ENCODE data around the gene SSH2.
"Not testable (repeated sequence)": the region's sequence is repeated elsewhere in the genome, so short reads cannot be mapped to it uniquely, and the experiment has no call there.

The SSH2 gene

GRCh38 chr17:29779812-29780190 is 150.2 kb downstream of the SSH2 start:
- not testable (repeated sequence) for DNase-seq (ENCODE audit: low read depth in 2 of 2)

DNA sequence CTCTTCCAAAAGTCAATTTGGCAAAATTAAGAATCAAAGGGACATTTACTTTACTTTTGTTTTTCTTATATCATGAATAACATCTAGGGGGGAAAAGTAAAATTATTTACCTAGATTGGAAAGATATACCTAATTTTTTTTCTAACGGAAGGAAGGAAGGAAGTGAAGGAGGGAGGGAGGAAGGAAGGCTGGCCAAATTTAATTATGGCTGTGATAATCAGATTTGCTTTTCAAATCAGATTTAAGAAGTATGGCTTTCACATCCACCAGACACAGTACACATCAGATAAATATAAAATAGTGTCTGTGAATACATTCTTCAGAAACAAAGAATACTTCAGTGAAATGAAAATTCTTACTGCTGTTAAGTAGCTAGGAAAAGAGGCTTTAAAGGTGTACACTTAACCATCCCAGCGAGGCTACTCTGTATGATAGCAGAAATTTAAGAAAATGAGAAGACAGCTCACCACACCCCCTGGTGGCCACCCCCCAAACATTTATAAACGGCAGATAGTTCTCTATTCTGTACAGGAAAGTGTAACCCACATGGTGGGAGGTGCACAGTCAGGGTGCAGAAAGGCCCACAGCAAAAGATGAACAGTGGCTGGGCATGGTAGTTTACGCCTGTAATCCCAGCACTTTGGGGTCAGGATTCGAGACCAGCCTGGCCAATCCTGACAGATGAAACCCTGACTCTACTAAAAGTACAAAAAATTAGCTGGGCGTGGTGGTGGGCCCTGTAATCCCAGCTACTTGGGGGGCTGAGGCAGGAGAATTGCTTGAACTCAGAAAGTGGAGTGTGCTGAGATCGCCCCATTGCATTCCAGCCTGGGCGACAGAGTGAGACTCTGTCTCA is 150.8 kb downstream of the SSH2 start:
- peak; percentile 54 to 78 for DNase-seq (ENCODE audit: low read depth in 2 of 2)

- no peak for DNase-seq (ENCODE audit: low read depth in 2 of 2)
Measured at GRCh38 chr17:29777663-29778062, 152.4 kb downstream of the SSH2 start.

- DNase-seq (ENCODE audit: low read depth in 2 of 2): no peak
Measured at GRCh38 chr17:29776026-29776425, 154.0 kb downstream of the SSH2 start.

- no peak for DNase-seq (ENCODE audit: low read depth in 2 of 2)
Measured at GRCh38 chr17:29772981-29773380, 157.0 kb downstream of the SSH2 start.

DNA sequence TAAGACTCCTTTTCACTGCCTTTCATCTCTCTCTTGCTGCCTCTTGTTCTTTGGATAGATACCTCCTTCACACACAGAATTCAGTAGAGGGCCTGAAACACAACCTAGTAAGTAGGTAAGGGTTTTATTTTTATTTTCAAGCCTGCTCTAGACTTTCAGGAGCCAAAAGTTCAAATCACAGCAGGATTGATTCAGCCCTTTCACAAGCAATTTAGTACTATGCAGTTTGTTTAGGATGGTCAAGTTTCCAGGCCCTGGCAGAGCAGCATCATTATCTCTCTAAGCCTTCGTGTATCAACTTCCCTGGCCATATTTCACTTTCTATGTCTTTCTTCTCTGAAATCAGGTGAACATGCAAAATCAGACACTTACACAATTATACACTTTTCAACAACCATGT is 158.5 kb downstream of the SSH2 start:
- DNase-seq (ENCODE audit: low read depth in 2 of 2): no peak

- no peak for DNase-seq (ENCODE audit: low read depth in 2 of 2)
Measured at GRCh38 chr17:29769225-29769624, 160.8 kb downstream of the SSH2 start.

GRCh38 chr17:29766796-29767327 is 163.2 kb downstream of the SSH2 start:
- no peak for DNase-seq (ENCODE audit: low read depth in 2 of 2)

GRCh38 chr17:29764748-29765147 is 165.3 kb downstream of the SSH2 start:
- no peak for DNase-seq (ENCODE audit: low read depth in 2 of 2)

- DNase-seq (ENCODE audit: low read depth in 2 of 2): no peak
Measured at GRCh38 chr17:29764217-29764616, 165.8 kb downstream of the SSH2 start.

- no peak for DNase-seq (ENCODE audit: low read depth in 2 of 2)
Measured at GRCh38 chr17:29763273-29763672, 166.8 kb downstream of the SSH2 start.

GRCh38 chr17:29761040-29761761 is 168.8 kb downstream of the SSH2 start:
- DNase-seq (ENCODE audit: low read depth in 2 of 2): peak; percentile 60 to 76

GRCh38 chr17:29760279-29761039 is 169.6 kb downstream of the SSH2 start:
- peak in 1 of 2 donors; percentile 12 for DNase-seq (ENCODE audit: low read depth in 2 of 2)

GRCh38 chr17:29758255-29758654 is 171.8 kb downstream of the SSH2 start:
- DNase-seq (ENCODE audit: low read depth in 2 of 2): no peak

- no peak for DNase-seq (ENCODE audit: low read depth in 2 of 2)
Measured at GRCh38 chr17:29757788-29758187, 172.2 kb downstream of the SSH2 start.

DNA sequence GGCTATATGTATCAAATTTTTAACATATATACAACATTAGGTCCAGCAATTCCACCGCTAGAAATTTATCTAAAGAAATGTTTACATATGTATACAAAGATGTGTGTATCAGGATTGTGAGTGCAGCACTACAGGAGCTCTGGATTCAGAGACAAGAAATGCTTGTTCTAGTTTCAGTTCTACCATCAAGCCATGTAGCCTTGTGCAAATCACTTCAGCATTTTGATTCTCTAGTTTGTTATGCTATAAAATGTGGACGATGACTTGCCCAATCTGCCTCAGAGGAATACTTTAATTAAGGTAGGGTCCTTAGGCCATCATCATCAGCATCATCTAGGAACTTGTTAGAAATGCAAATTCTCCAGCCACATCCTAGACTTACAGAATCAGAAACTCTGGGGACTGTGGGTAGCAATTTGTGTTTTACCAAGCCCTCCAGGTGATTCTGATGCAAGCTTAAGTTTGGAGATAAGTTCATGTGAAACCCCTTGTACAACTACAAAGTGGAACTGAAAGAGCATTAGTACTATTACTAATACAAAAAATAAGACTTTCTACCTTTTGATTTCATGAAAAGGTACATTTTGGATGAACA is 176.1 kb downstream of the SSH2 start:
- no peak for DNase-seq (ENCODE audit: low read depth in 2 of 2)

DNA sequence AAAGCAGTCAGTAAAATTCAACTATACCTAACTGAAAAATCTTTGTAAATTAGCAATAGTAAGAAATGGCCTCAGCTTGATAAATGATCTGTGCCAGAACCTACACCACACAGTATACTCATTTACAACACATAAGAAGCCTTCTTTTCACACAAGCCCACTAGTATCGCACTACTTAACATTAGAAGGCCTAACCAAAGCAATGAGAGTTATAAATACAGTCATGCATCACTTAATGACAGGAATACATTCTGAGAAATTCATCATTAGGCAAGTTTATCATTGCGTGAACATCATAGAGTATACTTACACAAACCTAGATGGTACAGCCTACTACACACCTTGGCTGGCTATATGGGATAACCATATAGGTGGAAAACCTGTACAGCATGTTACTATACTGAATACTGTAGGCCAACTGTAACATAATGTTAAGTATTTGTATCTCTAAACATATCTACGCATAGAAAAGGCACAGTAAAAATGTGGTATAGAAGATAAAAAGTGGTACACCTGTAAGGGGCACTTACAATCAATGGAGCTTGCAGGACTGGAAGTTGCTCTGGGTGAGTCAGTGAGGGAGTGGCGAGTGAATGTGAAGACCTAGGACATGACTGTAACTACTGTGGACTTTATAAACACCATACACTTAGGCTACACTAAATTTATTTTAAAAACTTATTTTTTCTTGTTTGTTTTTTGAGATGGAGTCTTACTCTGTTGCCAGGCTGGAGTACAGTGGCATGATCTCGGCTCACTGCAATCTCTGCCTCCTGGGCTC is 180.8 kb downstream of the SSH2 start:
- DNase-seq (ENCODE audit: low read depth in 2 of 2): no peak

- DNase-seq (ENCODE audit: low read depth in 2 of 2): no peak
Measured at GRCh38 chr17:29748400-29748799, 181.6 kb downstream of the SSH2 start.

- no peak for DNase-seq (ENCODE audit: low read depth in 2 of 2)
Measured at GRCh38 chr17:29747660-29748059, 182.4 kb downstream of the SSH2 start.

- DNase-seq (ENCODE audit: low read depth in 2 of 2): no peak
Measured at GRCh38 chr17:29746669-29747068, 183.4 kb downstream of the SSH2 start.

DNA sequence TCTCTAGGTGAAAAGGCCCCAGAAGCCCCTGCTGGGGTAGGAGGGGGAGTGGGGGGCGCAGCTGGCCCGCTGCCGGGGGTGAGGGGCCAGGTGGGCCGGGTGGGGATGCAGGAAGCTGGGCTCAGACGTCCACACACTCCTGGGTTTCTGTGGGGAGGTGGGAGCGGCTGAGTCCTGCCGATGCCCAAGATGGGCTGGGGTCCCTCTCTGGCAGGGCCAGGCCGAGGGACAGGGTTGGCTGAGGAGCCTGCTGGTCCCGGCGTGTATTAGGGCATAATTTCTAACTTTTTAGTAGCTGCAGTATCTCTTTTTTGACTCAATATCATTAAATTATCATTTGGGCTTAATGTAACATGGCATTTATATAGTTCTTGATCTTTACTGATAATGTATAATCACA is 185.9 kb downstream of the SSH2 start:
- DNase-seq (ENCODE audit: low read depth in 2 of 2): no peak

All from stimulated activated CD4-positive, alpha-beta T cell treated with anti-CD3 and anti-CD28 coated beads, Interleukin-1b, Interleukin-23, amount 100 ng/mL, for 1 hour (primary cell).